NCI-H2196 treated with DMSO at 0.1 percent for 48 hours (cell line): Measurements from ENCODE around the gene NCAPD3.
"Not testable (repeated sequence)": the region's sequence is repeated elsewhere in the genome, so short reads cannot be mapped to it uniquely, and the experiment has no call there.

Experiments
- DNase-seq: peaks from one replicate; lab custom pipeline; 2025; ENCODE audit not compliant: unreplicated experiment; lab: John Stamatoyannopoulos, UW

NCAPD3 gene

GRCh38 chr11:134224710-134225664, 1.2 kb upstream of the NCAPD3 start:
- no peak for DNase-seq

- no peak for DNase-seq
These were observed 646 bp downstream of the NCAPD3 start for GRCh38 chr11:134223121-134223520.

- DNase-seq = no peak
These were observed 7.0 kb downstream of the NCAPD3 start for GRCh38 chr11:134216816-134217215.

GRCh38 chr11:134215836-134216235, 7.9 kb downstream of the NCAPD3 start:
- DNase-seq = no peak

GRCh38 chr11:134207538-134208239, 16.1 kb downstream of the NCAPD3 start:
- DNase-seq = no peak

GRCh38 chr11:134206185-134206584, 17.6 kb downstream of the NCAPD3 start:
- no peak for DNase-seq

GRCh38 chr11:134205729-134206128, 18.0 kb downstream of the NCAPD3 start:
- DNase-seq = no peak

GRCh38 chr11:134202661-134203060, 21.1 kb downstream of the NCAPD3 start:
- DNase-seq = no peak

- no peak for DNase-seq
These were observed 23.1 kb downstream of the NCAPD3 start for GRCh38 chr11:134200688-134201087.

GRCh38 chr11:134199531-134199930, 24.2 kb downstream of the NCAPD3 start:
- DNase-seq = no peak

GRCh38 chr11:134196756-134197155, 27.0 kb downstream of the NCAPD3 start:
- DNase-seq = no peak

GRCh38 chr11:134188092-134188491, 35.7 kb downstream of the NCAPD3 start:
- not testable (repeated sequence) for DNase-seq

- no peak for DNase-seq
These were observed 42.1 kb downstream of the NCAPD3 start for GRCh38 chr11:134181707-134182106.

- DNase-seq = no peak
These were observed 45.6 kb downstream of the NCAPD3 start for GRCh38 chr11:134178032-134178674.

GRCh38 chr11:134176284-134176683, 47.5 kb downstream of the NCAPD3 start:
- DNase-seq = no peak

- DNase-seq = no peak
These were observed 50.5 kb downstream of the NCAPD3 start for GRCh38 chr11:134173296-134173695.

- DNase-seq = no peak
These were observed 51.8 kb downstream of the NCAPD3 start for GRCh38 chr11:134171951-134172350.

- DNase-seq = no peak
These were observed 52.9 kb downstream of the NCAPD3 start for GRCh38 chr11:134170919-134171281.

GRCh38 chr11:134170177-134170918, 53.4 kb downstream of the NCAPD3 start:
- DNase-seq = no peak

GRCh38 chr11:134164490-134165370, 59.0 kb downstream of the NCAPD3 start:
- no peak for DNase-seq
